Measurements from ENCODE around the gene PPM1H.
"Not testable (repeated sequence)": the region's sequence is repeated elsewhere in the genome, so short reads cannot be mapped to it uniquely, and the experiment has no call there.

GRCh38 chr12:62942316-62942715, 7.4 kb upstream of the PPM1H start:
- not testable (repeated sequence) for TF ChIP-seq EZH2 (IDR thresholded peaks at IDR 0.05); POLR2AphosphoS5 (IDR thresholded peaks at IDR 0.05; ENCODE audit: borderline replicate concordance, low read depth, low read length)

Measured in SK-N-MC (cell line).